GM08714 (cell line): ENCODE results near the gene RNPS1.
A peak's percentile ranks its signal among the peaks of the same experiment; 100 is the strongest.

Experiments
- H3K4me3 ChIP-seq: fragments of 200-500 bp; sonication (Bioruptor generic); 2 replicates; pipeline ENCODE4 v1.5.1; 2014; ENCODE audit warnings: mild to moderate bottlenecking, low read length, inconsistent platforms
- ZNF274 ChIP-seq: IDR thresholded peaks from 2 replicates; pipeline ENCODE4 v1.6.1; 2012; ENCODE audit warnings: mild to moderate bottlenecking, low read depth, low read length

RNPS1 gene

DNA sequence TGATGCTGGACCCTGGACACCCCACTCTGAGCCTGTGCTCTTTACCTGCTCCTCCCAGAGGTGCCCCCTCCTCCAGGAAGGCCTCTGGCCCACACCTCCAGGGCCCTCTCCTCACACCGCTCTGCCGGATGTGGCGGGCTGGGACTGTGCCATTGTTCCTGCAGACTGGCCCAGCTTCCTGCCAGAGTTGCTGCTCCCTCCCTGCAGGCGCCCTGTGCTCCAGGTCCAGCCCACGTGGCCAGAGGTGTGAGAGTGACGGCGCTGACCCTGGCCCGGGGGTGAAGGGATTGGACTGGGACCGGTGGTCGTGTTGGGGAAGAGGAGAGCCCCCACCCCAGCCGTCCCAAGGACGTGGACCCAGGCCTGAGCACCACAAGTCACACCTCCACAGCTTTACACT is 38.8 kb downstream of the RNPS1 start:
- no peak overlapping the region for H3K4me3 ChIP-seq
- TF ChIP-seq ZNF274 = no peak

DNA sequence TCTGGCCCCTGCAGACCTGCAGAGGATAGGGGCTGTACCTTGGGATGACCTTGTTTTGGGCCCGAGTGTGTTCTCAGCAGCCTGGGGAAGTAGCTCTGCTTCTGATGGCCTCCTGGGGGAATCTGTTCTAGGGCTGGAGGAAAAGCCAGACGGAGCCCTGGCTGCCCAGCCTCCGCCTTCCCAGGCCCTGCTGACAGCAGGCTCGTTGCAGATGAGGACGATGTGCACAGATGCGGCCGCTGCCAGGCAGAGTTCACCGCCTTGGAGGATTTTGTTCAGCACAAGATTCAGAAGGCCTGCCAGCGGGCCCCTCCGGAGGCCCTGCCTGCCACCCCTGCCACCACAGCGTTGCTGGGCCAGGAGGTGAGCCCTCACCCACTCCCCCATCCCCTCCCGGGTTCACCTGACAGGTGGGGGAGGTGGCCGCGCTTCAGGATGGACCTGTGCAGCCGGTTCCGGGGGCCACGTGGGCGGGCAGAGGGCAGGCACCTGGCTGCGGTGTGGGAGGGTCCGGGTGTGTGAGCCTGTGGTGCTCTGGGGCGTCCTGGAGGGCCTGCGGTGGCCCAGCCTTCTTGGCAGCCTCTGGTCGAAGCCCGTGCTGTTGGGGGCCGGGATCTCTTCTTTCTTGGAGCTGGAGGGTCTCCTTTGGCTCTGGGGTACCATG is 39.6 kb downstream of the RNPS1 start:
- no peak for TF ChIP-seq ZNF274
- H3K4me3 ChIP-seq = no peak overlapping the region

DNA sequence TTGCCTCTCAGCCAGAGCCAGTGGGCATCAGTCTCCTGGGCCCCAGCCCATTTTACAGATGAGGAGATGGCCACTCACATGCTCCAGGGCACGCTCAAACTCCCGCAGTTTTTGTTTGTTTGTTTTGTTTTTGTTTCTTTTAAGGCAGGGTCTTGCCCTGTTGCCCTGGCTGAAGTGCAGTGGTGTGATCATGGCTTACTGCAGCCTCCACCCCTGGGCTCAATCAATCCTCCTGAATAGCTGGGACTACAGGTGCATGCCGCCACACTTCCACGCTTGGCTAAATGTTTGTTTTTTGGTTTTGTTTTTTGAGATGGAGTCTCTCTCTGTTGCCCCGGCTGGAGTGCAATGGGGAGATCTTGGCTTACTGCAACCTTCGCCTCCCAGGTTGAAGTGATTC is 41.0 kb downstream of the RNPS1 start:
- no peak overlapping the region for H3K4me3 ChIP-seq
- no peak for TF ChIP-seq ZNF274

DNA sequence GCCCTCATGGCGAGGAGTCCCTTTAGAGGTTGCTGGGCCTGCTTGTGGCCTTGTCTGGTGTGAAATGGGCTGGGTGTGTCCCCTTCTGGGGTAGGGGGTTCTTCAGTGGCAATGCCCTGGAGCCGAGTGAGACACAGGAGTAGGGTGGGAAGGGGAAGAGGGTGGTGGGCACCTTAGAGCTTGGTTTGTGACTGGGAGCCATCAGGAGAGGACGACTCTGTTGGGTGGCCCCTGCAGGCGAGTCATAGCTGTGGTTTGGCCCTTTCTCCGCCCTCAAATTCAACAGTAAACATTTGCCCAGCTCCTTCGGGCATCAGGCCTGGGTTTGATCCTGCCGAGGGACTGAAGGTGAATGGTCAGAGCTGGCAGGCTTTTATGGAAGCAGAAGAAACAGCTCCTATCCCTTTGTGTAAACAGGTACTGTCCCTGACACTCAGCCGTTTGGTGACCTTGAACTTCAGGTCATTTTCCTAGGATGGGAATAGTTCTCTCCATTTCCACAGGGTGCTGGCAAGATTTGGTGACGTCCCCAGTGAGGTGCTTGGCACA is 41.6 kb downstream of the RNPS1 start:
- H3K4me3 ChIP-seq = no peak overlapping the region
- no peak for TF ChIP-seq ZNF274

DNA sequence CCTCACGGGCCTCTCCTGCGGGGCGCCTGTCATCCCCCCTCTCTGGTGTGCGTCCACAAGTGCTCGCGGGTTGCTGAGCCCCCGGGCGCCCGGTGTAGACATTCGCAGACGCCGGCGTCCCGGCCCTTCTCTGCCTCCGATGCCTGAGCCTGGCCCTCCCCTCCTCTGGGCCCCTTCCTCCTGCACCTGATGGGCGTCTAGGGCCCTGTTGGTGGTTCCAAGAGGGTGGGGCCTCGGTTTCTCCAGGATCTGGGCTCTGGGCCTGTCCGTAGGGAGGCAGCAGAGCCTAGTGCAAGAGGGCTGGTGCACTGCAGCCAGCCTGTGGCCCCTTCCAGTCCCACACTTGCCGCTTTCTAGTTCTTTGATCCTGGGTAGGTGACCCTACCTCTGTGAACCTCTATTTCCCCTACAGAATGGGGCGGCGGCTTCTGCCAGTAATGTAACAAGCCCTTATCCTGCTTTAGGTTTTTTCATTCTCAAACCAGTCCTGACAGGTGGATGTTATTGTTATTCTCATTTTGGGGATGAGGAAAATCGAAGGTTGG is 43.9 kb downstream of the RNPS1 start:
- peak overlapping the region; percentile 88 for H3K4me3 ChIP-seq
- no peak for TF ChIP-seq ZNF274

DNA sequence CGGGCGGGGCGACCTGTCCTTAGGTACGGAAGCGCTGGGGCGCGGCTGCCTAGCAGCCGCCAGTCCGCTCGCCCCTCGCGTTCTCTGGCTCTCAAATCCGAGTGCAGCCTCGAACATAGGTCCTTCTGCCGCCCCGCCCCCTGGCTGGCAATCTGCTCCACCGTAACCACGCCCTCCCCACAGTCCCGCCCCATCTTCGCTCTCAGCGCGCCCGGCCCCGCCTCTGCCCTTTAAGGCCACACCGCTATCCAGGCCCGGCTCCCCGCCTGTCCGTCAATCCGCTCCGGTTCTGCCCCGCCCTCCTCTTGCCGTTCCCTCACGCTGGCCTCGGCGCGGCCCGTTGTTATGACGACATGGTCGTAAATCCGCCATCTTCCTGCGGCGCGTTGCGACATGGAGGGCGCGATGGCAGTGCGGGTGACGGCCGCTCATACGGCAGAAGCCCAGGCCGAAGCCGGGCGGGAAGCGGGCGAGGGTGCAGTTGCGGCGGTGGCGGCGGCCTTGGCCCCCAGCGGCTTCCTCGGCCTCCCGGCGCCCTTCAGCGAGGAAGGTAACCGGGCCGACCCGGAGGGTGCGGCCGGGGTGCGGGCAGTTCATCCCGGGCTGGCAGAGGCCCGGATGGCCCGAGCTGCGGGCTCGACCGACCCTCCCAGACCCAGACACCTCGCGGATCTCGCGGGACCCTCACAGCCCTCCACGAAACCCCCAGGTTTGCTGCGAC is 44.5 kb downstream of the RNPS1 start, which contains the start of gene E4F1:
Gene E4F1, plus strand, starts transcription at position 371 of the 721 bp plus-strand sequence. Its CDS starts 23 bp downstream, at position 394.
- peak within 1 kb of the TSS; percentile 88 for H3K4me3 ChIP-seq
- no peak for TF ChIP-seq ZNF274

DNA sequence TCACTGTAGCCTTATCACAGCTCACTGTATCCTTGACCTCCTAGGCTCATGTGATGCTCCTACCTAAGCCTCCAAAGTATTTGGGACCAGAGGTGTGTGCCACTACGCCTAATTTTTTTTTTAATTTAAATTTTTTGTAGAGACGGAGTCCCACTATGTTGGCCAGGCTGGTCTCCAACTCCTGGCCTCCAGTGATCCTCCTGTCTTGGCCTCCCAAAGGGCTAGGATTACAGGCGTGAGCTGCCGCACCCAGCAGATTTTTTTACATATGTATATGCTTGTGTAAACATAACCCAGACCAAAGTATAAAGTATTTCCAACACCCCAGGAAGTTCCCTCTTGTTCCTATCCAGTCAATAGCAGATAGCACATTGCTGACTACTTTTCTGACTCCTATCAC is 51.6 kb downstream of the RNPS1 start:
- H3K4me3 ChIP-seq = peak overlapping the region; percentile 96; the same call in 1 of the 2 replicates
- TF ChIP-seq ZNF274 = no peak

DNA sequence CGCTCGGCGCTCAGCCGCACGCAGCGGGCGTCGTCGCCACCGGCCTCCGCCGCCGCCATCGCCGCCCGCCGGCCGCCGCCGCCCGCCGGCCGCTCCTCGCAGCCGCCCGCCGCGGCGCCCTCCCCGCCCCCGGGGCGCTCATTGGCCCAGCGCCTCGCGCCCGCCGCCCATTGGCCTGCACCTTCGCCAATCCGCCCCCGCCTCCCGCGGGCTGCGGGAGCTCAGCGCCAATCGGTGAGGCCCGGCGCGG is 53.3 kb downstream of the RNPS1 start, which contains the start of gene PGP:
Gene PGP, minus strand, starts transcription at position 122 of the 250 bp plus-strand sequence. Its CDS starts 63 bp downstream, at position 59.
- H3K4me3 ChIP-seq = peak within 1 kb of the TSS; percentile 96
- TF ChIP-seq ZNF274 = no peak

DNA sequence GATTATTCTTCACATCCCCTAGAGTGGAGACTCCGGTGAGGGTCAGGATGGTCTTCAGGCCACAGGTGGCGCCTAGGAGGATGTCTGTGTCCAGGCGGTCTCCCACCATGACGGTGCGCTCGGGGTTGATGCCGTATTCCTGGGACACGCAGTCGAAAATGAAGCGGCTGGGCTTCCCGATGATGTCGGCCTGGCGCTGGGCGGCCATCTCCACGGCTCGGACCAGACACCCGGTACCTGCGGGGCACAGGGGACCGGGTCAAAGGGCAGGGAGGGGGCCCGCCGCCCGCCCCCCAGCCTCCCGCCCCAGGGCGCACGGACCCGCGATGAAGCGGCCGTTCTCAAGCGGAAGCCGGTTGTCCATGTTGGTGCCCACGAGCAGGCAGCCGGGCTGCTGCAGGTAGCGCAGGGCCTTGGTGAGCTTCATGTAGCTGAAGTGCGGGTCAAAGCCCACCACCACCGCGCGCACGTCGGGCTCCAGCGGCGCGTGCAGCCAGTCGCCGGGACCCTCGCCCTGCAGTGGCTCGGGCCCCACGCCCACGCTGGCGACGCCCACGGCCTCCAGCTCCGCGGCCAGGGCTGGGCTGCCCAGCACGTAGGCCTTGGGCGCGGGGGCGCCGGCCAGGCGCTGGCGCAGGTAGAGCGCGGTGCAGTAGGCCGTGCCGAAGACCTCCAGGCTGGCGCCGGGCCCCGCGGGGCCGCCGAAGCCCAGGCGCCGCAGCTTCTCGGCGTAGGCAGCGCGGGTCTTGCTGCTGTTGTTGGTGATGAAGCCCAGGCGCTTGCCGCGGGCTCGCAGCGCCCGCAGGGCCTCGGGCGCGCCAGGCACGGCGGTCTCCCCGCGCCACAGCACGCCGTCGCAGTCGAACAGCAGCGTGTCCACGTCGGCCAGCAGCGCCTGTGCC is 53.9 kb downstream of the RNPS1 start:
- TF ChIP-seq ZNF274 = no peak
- H3K4me3 ChIP-seq = peak overlapping the region; percentile 90

DNA sequence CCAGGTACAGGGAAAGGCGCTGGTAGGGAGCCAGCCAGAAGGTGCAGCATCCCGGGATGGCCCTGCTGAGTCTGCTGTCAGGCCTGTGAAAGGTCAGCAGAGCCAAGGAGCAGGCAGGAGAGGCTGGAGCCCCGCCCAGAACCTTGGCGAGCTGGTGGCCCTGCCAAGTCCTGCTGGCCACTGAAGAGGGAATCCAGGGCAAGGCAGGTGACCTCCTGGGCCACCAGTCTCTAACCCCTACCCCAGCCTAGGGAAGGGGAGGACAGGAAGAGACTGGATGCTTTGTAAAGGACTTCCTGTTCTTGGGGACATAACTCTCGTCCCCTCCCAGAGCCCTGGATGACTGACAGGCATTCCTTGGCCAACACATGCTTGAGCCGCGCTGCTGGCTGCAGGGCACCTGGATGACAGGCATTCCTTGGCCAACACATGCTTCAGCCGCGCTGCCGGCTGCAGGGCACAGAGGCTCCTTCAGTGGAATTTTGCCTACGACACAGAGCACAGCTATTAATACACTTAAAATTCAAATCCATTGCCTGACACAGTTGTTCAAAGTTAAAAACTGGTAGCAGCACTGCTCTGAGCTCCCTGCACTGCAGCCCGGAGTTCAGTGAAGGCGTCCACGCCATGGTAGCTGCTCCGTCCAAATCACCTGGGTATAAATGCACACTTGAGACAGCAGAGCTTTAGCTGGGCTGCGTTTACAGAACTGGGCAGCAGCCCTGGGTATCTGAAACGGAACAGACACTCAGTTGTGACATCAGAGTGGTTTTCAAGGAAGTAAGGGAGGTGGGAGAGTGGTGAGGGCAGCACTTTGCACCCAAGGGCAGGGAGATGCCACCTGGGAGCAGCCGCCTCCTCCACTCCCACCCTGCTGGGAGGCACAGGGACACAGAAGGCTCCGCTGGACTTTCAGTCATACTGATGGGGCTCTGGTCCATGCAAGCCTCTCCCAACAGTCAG is 55.3 kb downstream of the RNPS1 start:
- no peak for TF ChIP-seq ZNF274
- H3K4me3 ChIP-seq = peak overlapping the region; percentile 90

DNA sequence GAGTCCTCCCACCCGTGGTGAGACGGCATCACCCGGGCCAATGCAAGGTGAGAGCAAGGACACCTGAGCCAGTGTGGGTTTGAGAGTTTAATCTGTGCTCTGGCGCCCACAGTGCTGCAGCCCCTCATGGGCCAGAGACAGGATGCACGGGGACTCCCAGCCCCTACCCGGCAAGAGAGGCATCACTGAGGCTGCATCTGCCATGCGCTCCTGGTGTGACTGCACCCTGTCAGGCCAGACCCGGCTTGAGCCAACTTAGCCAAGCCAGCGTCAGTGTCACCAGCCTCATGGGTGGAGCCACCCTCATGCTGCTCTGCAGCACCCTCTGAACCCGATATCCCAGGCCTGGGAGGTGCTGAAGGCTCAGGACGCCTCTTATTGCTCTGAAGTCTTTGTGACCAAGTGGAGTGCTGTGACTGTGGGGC is 56.0 kb downstream of the RNPS1 start:
- TF ChIP-seq ZNF274 = no peak
- no peak overlapping the region for H3K4me3 ChIP-seq

DNA sequence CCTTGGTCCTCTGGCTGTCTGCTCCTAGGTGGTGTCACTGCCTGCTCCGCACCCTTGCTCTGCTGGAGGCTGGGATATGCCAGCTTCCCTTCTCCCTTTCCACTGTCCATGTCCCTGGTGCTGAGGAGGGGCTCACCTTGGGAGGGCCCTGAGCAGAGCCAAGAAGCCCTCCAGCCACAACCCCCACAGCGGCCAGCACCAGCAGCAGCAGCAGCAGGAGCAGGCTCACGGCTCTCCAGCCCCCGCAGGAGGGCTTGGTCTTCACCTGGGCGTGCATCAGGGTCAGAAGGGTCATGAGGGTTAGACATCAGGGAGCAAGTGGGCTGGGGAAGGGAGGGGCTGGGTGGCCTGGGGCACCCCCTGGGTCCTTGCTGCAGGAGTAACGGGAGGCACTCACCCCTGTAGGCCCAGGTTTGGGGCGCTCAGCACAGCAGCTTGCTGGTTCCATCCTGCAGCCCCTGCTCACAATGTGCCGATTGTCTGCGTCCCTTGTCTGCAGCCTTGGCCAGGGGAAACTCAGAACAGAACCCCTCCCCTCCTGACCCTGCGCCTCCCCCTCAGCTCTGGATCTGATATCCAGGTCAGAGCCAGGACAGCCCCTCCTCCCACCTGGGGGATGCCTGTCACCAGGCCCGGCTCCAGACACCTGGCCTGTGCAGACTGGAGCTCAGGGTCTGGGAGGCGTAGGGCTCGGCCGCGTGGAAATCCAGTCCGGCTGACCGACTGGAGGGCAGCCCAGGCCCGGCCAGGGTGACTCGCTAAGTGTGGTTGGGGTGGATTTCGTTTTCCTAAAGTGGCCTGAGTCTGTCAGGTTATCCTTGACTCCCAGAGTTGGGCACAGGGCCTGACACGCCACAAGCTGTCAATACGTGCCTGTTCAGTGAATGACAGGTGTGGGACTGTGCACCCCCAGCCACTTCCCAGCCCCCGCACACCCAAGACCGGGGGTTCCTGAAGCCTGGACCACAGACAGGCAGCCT is 57.2 kb downstream of the RNPS1 start, which contains the start of gene BRICD5:
Gene BRICD5, minus strand, starts transcription at position 478 of the 980 bp plus-strand sequence. Its CDS starts 30 bp downstream, at position 448.
- TF ChIP-seq ZNF274 = no peak
- H3K4me3 ChIP-seq = no peak within 1 kb of the TSS
